ENCODE measurements around the gene USP8.

Gene USP8

GRCh38 chr15:50556642-50557371, 132.6 kb downstream of the USP8 start:
- no peak for TF ChIP-seq CTCF (conservative IDR thresholded peaks at IDR 0.05; ENCODE audit: low read depth, low read length)
- DNase-seq (ENCODE audit: low read depth), result no peak
- no peak overlapping the region for H3K4me3 ChIP-seq (ENCODE audit: low read depth, low read length)

- no peak for DNase-seq (ENCODE audit: low read depth)
- H3K4me3 ChIP-seq (ENCODE audit: low read depth, low read length), result no peak overlapping the region
- no peak for TF ChIP-seq CTCF (conservative IDR thresholded peaks at IDR 0.05; ENCODE audit: low read depth, low read length)
These were observed 133.8 kb downstream of the USP8 start for GRCh38 chr15:50558012-50558411.

GRCh38 chr15:50562735-50563640, 138.8 kb downstream of the USP8 start:
- TF ChIP-seq CTCF (conservative IDR thresholded peaks at IDR 0.05; ENCODE audit: low read depth, low read length), result no peak
- no peak overlapping the region for H3K4me3 ChIP-seq (ENCODE audit: low read depth, low read length)
- peak; percentile 70 for DNase-seq (ENCODE audit: low read depth)

GRCh38 chr15:50563756-50564155, 139.6 kb downstream of the USP8 start:
- no peak overlapping the region for H3K4me3 ChIP-seq (ENCODE audit: low read depth, low read length)
- TF ChIP-seq CTCF (conservative IDR thresholded peaks at IDR 0.05; ENCODE audit: low read depth, low read length), result no peak
- DNase-seq (ENCODE audit: low read depth), result no peak

Data from choroid plexus epithelial cell (primary cell).